Stomach (tissue), 9 donors: ENCODE results near the gene PCDH7. TPM values are rescaled to one million over a fixed set of nuclear protein-coding genes. Genes with fewer than 3 reads are reported as not detected.

Experiments
- DNase-seq, 2 donors: peaks; one replicate each; pipeline versions ENCODE4 v3.0.0 to v3.0.0-alpha.2; 2013 to 2019
- H3K27ac ChIP-seq, 5 donors: fragments of 200-600 bp in 4 of 5; sonication (generic) in 4 of 5; one replicate each; pipeline ENCODE4 v1.5.1; 2013 to 2019; ENCODE audit warnings: mild to moderate bottlenecking in 1 of 5, moderate library complexity in 1 of 5
- H3K27me3 ChIP-seq, 3 donors: fragments of 200-600 bp; sonication (generic); one replicate each; pipeline ENCODE4 v1.5.1; 2017 to 2019; ENCODE audit warnings: mixed run types in 1 of 3
- H3K36me3 ChIP-seq, 4 donors: fragments of 200-600 bp; sonication (generic); 1 replicate in 3 of 4; 2 replicates in 1 of 4; pipeline ENCODE4 v1.5.1; 2016 to 2019
- H3K4me1 ChIP-seq, 4 donors: fragments of 200-600 bp; sonication (generic); one replicate each; pipeline ENCODE4 v1.5.1; 2016 to 2019
- H3K4me3 ChIP-seq, 4 donors: fragments of 200-600 bp; sonication (generic) in 3 of 4; one replicate each; pipeline ENCODE4 v1.5.1; 2016 to 2019; ENCODE audit warnings: mild to moderate bottlenecking in 1 of 4
- H3K9me3 ChIP-seq, 4 donors: fragments of 200-600 bp; sonication (generic); one replicate each; pipeline ENCODE4 v1.5.1; 2016 to 2019
- EP300 ChIP-seq: sonication (generic); formaldehyde crosslinking; IDR thresholded peaks from one replicate; pipeline ENCODE4 v1.6.1; 2017; ENCODE audit warnings: antibody characterized with exemption
- POLR2A ChIP-seq, 4 donors: fragments of 450-650 bp; IDR thresholded peaks; one replicate each; pipeline ENCODE4 v1.6.1; 2016; ENCODE audit warnings: antibody characterized with exemption in 4 of 4, control low read depth in 2 of 4, mild to moderate bottlenecking in 1 of 4, moderate library complexity in 1 of 4
- POLR2AphosphoS5 ChIP-seq, 3 donors: sonication (generic); formaldehyde crosslinking; IDR thresholded peaks; one replicate each; pipeline ENCODE4 v1.6.1; 2016; ENCODE audit warnings: antibody characterized with exemption in 3 of 3
- WGBS, 5 donors: extraction: QIAGEN DNeasy Blood & Tissue Kit in 3 of 5; methylation state at CpG; one replicate each; pipeline versions ENCODE4 v1.1.5 to v1.1.7; 2013 to 2018; 5-methylcytosine and 5-hydroxymethylcytosine counted together
- intact Hi-C: fragments of 100-400 bp; cut with DNase I; formaldehyde crosslinking; loops from one replicate; pipeline ENCODE4 v1.15.1; 2023; ENCODE audit warnings: low total_unique reads
- polyA plus RNA-seq, 3 donors: library from polyadenylated mRNA; stranded (reverse); fragments of 200-250 nt; gene quantifications; one replicate each; pipeline ENCODE4 v1.2.3, GENCODE V29; 2013
- total RNA-seq, 5 donors: library from RNA; depleted of rRNA; stranded (reverse); fragments of >200 nt; gene quantifications; one replicate each; pipeline versions ENCODE4 v1.1.0 to v1.2.3, GENCODE V29; 2014 to 2016
- TF ChIP-seq, protein P1 (sequence below), 7 experiments: fragments of 450-650 bp in 4 of 7; fragments of 200-600 bp in 3 of 7; sonication (generic) in 3 of 7; IDR thresholded peaks; one replicate each; pipeline ENCODE4 v1.5.1; 2016 to 2019; ENCODE audit warnings: antibody characterized with exemption in 7 of 7, control low read depth in 2 of 7, mild to moderate bottlenecking in 1 of 7
- donor health status: healthy with polysubstance abuse.
- donor health status: Bipolar disorder and iron deficiency.
- donor health status: healthy.

Gene PCDH7
- total and polyA plus RNA-seq, 8 donors = 2.3 to 130 (median 42.9) TPM

DNA sequence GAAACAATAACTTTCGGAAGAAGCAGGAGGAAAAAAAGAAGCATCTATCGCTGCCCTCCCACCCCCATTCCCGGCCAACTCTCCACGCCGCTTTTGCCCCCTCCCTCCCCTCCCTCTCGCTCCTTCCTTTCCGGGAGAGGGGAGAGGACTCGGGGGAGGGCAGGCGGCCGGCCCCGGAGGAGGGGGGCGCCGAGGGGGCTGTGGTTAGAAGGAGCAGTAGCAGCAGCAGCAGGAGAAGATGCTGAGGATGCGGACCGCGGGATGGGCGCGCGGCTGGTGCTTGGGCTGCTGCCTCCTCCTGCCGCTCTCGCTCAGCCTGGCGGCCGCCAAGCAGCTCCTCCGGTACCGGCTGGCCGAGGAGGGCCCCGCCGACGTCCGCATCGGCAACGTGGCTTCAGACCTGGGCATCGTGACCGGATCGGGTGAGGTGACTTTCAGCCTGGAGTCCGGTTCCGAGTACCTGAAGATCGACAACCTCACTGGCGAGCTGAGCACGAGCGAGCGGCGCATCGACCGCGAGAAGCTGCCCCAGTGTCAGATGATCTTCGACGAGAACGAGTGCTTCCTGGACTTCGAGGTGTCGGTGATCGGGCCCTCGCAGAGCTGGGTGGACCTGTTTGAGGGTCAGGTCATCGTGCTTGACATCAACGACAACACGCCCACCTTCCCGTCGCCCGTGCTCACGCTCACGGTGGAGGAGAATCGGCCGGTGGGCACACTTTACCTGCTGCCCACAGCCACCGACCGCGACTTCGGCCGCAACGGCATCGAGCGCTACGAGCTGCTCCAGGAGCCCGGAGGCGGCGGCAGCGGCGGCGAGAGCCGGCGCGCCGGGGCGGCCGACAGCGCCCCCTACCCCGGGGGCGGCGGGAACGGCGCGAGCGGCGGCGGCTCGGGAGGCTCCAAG, 1.3 kb downstream of the PCDH7 start:
- Histone ChIP-seq H3K4me1 (peaks cover 5 to 59% (median 50%) of the 10 kb centered on the region in 4 donors), H3K4me3 (peak overlapping the region; percentile 60 to 77 (median 72)), H3K9me3 (no peaks in the 10 kb centered on the region), H3K27me3 (peaks cover 0 to 74% (median 43%) of the 10 kb centered on the region in 3 donors), H3K36me3 (no peaks in the 10 kb centered on the region), H3K27ac (peak overlapping the region; percentile 30 to 85 (median 80))
- TF ChIP-seq POLR2AphosphoS5 (IDR thresholded peaks at IDR 0.05) (no peak), POLR2A (IDR thresholded peaks at IDR 0.05) (no peak), EP300 (no peak)
- TF ChIP-seq, protein P1, sequence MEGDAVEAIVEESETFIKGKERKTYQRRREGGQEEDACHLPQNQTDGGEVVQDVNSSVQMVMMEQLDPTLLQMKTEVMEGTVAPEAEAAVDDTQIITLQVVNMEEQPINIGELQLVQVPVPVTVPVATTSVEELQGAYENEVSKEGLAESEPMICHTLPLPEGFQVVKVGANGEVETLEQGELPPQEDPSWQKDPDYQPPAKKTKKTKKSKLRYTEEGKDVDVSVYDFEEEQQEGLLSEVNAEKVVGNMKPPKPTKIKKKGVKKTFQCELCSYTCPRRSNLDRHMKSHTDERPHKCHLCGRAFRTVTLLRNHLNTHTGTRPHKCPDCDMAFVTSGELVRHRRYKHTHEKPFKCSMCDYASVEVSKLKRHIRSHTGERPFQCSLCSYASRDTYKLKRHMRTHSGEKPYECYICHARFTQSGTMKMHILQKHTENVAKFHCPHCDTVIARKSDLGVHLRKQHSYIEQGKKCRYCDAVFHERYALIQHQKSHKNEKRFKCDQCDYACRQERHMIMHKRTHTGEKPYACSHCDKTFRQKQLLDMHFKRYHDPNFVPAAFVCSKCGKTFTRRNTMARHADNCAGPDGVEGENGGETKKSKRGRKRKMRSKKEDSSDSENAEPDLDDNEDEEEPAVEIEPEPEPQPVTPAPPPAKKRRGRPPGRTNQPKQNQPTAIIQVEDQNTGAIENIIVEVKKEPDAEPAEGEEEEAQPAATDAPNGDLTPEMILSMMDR (IDR thresholded peaks at IDR 0.05) = peak in 2 of 7 experiments; percentile 8 to 70
- 1 to 5% (median 3%) methylated on average over 38 to 95 of the region's 95 CpGs for WGBS, 5 donors
- peak; percentile 56 to 82 for DNase-seq
- intact Hi-C loops = no loop called here

DNA sequence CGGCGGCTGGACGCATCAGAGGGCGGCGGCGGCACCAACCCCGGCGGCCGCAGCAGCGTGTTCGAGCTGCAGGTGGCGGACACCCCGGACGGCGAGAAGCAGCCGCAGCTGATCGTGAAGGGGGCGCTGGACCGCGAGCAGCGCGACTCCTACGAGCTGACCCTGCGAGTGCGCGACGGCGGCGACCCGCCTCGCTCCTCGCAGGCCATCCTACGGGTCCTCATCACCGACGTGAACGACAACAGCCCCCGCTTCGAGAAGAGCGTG, 1.9 kb downstream of the PCDH7 start:
- TF ChIP-seq, protein P1 (IDR thresholded peaks at IDR 0.05) = peak in 1 of 7 experiments; percentile 15
- no peak for TF ChIP-seq POLR2A (IDR thresholded peaks at IDR 0.05)
- no peak for DNase-seq
- Histone ChIP-seq H3K27ac (peak overlapping the region in 4 of 5 donors; percentile 31 to 85 (median 63)), H3K4me3 (peak overlapping the region; percentile 60 to 77 (median 72)), H3K36me3 (no peaks in the 10 kb centered on the region), H3K27me3 (peaks cover 0 to 73% (median 43%) of the 10 kb centered on the region in 3 donors), H3K9me3 (no peaks in the 10 kb centered on the region), H3K4me1 (peaks cover 5 to 55% (median 49%) of the 10 kb centered on the region in 4 donors)
- 0 to 3% (median 2%) methylated on average over 24 to 39 of the region's 39 CpGs; no CpG with 5 or more reads in 1 of the 5 donors for WGBS, 5 donors
- intact Hi-C loops = no loop called here

DNA sequence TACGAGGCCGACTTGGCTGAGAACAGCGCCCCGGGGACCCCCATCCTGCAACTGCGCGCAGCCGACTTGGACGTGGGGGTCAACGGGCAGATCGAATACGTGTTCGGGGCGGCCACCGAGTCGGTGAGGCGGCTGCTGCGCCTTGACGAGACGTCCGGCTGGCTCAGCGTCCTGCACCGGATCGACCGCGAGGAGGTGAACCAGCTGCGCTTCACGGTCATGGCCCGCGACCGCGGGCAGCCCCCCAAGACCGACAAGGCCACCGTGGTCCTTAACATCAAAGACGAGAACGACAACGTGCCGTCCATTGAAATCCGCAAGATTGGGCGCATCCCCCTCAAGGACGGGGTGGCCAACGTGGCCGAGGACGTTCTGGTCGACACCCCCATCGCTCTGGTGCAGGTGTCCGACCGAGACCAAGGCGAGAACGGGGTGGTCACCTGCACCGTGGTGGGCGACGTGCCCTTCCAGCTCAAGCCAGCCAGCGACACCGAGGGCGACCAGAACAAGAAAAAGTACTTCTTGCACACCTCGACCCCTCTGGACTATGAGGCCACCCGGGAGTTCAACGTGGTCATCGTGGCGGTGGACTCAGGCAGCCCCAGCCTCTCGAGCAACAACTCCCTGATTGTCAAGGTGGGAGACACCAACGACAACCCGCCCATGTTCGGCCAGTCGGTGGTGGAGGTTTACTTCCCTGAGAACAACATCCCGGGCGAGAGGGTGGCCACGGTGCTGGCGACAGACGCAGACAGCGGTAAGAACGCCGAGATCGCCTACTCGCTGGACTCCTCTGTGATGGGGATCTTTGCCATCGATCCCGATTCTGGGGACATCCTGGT, 2.4 kb downstream of the PCDH7 start:
- intact Hi-C loops = no loop called here
- Histone ChIP-seq H3K27me3 (peaks cover 0 to 68% (median 38%) of the 10 kb centered on the region in 3 donors), H3K9me3 (no peaks in the 10 kb centered on the region), H3K27ac (peak overlapping the region; percentile 5 to 85 (median 43)), H3K4me3 (peak overlapping the region; percentile 60 to 77 (median 72)), H3K4me1 (peaks cover 5 to 50% (median 43%) of the 10 kb centered on the region in 4 donors), H3K36me3 (no peaks in the 10 kb centered on the region)
- DNase-seq = peak in 1 of 2 donors; percentile 56
- TF ChIP-seq, protein P1 (IDR thresholded peaks at IDR 0.05) = no peak
- TF ChIP-seq POLR2AphosphoS5 (IDR thresholded peaks at IDR 0.05) (no peak), POLR2A (IDR thresholded peaks at IDR 0.05) (no peak), EP300 (no peak)
- WGBS, 5 donors = 2 to 9% (median 6%) methylated on average over 20 to 77 of the region's 77 CpGs
